ENCODE results near the gene EREG. TPM values are rescaled to one million over a fixed set of nuclear protein-coding genes. Genes with fewer than 3 reads are reported as not detected.

EREG gene
- polyA plus RNA-seq, 1 of the 3 experiments (the other 2 are of a cell fraction): not detected

DNA sequence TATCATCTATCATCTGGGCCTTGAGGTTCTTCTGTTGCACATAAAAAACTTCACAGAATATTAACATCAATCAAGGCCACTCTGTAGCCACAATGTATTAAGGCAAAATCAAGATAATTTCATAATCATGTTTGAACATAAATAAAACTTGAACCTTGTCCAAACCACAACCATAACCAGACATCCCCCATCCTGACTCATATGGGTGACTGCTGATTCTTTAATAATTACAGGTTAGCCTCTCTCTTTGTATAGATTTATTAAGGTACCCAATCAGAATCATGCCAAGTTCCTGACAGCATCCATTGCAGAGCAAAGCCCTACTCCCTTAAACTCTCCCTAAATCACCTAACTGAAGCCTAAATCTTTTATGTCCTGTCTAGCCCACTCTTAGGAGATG, 63.3 kb downstream of the EREG start:
- no peaks in the 10 kb centered on the region; the same call in 1 of the 2 replicates for H3K9me2 ChIP-seq
- no peak overlapping the region for H3K4me2 ChIP-seq
- TF ChIP-seq NFIC (IDR thresholded peaks at IDR 0.05; ENCODE audit: borderline replicate concordance) (no peak), TEAD4 (IDR thresholded peaks at IDR 0.05; ENCODE audit: borderline replicate concordance, insufficient read depth) (no peak), TAF1 (IDR thresholded peaks at IDR 0.05; ENCODE audit: borderline replicate concordance, low read depth, low read length) (no peak), SIN3A (IDR thresholded peaks at IDR 0.05; ENCODE audit: borderline replicate concordance, low read depth, low read length) (no peak), JUND (IDR thresholded peaks at IDR 0.05) (no peak), EZH2phosphoT487 (IDR thresholded peaks at IDR 0.05; ENCODE audit: borderline replicate concordance, low read depth) (no peak), GATA2 (CRISPR knock-in tag; IDR thresholded peaks at IDR 0.05) (no peak), NRF1 (IDR thresholded peaks at IDR 0.05; ENCODE audit: low read depth, low read length) (no peak), FOSL2 (IDR thresholded peaks at IDR 0.05; ENCODE audit: borderline replicate concordance, low read depth) (no peak), MEF2A (IDR thresholded peaks at IDR 0.05; ENCODE audit: borderline replicate concordance, low read depth) (no peak), RXRA (IDR thresholded peaks at IDR 0.05; ENCODE audit: borderline replicate concordance, low read depth) (no peak), RFX5 (IDR thresholded peaks at IDR 0.05; ENCODE audit: low read length) (no peak), ZBTB33 (IDR thresholded peaks at IDR 0.05; ENCODE audit: borderline replicate concordance, low read depth) (no peak), TCF12 (IDR thresholded peaks at IDR 0.05) (no peak)
- H3K9me3 ChIP-seq: no peaks in the 10 kb centered on the region
- no peak overlapping the region for H3K9ac ChIP-seq
- ChIA-PET POLR2A (no interaction called here), CTCF (no interaction called here)
- H3K4me1 ChIP-seq (ENCODE audit: control insufficient read depth in 1 of 2, insufficient read depth in 2 of 2, low read depth in 1 of 2, low read length in 1 of 2): no peaks in the 10 kb centered on the region
- no peak overlapping the region for H3K4me3 ChIP-seq (ENCODE audit: low read depth in 2 of 2, low read length in 1 of 2)
- H3K27ac ChIP-seq (ENCODE audit: low read depth in 2 of 2, low read length in 1 of 2): no peak overlapping the region
- no peak for DNase-seq
- no peaks in the 10 kb centered on the region; the same call in 1 of the 2 replicates for H3K27me3 ChIP-seq (ENCODE audit: insufficient read depth)
- no peak overlapping the region for H2AFZ ChIP-seq (ENCODE audit: low read depth)
- H3F3A ChIP-seq (replicated peaks; ENCODE audit: insufficient read depth): no peaks in the 10 kb centered on the region
- H3K79me2 ChIP-seq (ENCODE audit: insufficient read depth): no peaks in the 10 kb centered on the region
- no peaks in the 10 kb centered on the region for H4K20me1 ChIP-seq (ENCODE audit: insufficient read depth)
- no peaks in the 10 kb centered on the region for H3K36me3 ChIP-seq (replicated peaks in 1 of 2; ENCODE audit: control insufficient read depth in 1 of 2, insufficient read depth in 2 of 2, low read length in 1 of 2)

GRCh38 chr4:74431113-74431826, 66.3 kb downstream of the EREG start:
- Histone ChIP-seq H3K4me1 (ENCODE audit: control insufficient read depth in 1 of 2, insufficient read depth in 2 of 2, low read depth in 1 of 2, low read length in 1 of 2) (no peaks in the 10 kb centered on the region), H3K27ac (ENCODE audit: low read depth in 2 of 2, low read length in 1 of 2) (no peak overlapping the region), H3K4me3 (ENCODE audit: low read depth in 2 of 2, low read length in 1 of 2) (no peak overlapping the region), H2AFZ (ENCODE audit: low read depth) (no peak overlapping the region), H3K9me2 (no peaks in the 10 kb centered on the region; the same call in 1 of the 2 replicates), H3K4me2 (no peak overlapping the region), H3K27me3 (ENCODE audit: insufficient read depth) (no peaks in the 10 kb centered on the region; the same call in 1 of the 2 replicates), H3K9me3 (no peaks in the 10 kb centered on the region), H3F3A (replicated peaks; ENCODE audit: insufficient read depth) (no peaks in the 10 kb centered on the region), H3K79me2 (ENCODE audit: insufficient read depth) (no peaks in the 10 kb centered on the region), H3K9ac (no peak overlapping the region), H4K20me1 (ENCODE audit: insufficient read depth) (no peaks in the 10 kb centered on the region), H3K36me3 (replicated peaks in 1 of 2; ENCODE audit: control insufficient read depth in 1 of 2, insufficient read depth in 2 of 2, low read length in 1 of 2) (no peaks in the 10 kb centered on the region)
- CTCF ChIA-PET: no interaction called here
- DNase-seq: no peak
- 20% methylated on average over 11 of the region's 11 CpGs for WGBS (ENCODE audit: low lambda C conversion rate)
- POLR2A ChIA-PET: no interaction called here
- TF ChIP-seq EP300 (IDR thresholded peaks at IDR 0.05; ENCODE audit: borderline replicate concordance in 1 of 2, low read depth in 1 of 2, low read length in 1 of 2) (no peak), NFIC (IDR thresholded peaks at IDR 0.05; ENCODE audit: borderline replicate concordance) (no peak), FOSL2 (IDR thresholded peaks at IDR 0.05; ENCODE audit: borderline replicate concordance, low read depth) (no peak)
